IPS-11a (cell line): Measurements from ENCODE around the gene SLC7A8.

Experiments
- H3K4me3 ChIP-seq: one replicate; pipeline ENCODE4 v1.5.1; 2013; ENCODE audit warnings: low read depth, low read length, control low read depth

Gene SLC7A8

DNA sequence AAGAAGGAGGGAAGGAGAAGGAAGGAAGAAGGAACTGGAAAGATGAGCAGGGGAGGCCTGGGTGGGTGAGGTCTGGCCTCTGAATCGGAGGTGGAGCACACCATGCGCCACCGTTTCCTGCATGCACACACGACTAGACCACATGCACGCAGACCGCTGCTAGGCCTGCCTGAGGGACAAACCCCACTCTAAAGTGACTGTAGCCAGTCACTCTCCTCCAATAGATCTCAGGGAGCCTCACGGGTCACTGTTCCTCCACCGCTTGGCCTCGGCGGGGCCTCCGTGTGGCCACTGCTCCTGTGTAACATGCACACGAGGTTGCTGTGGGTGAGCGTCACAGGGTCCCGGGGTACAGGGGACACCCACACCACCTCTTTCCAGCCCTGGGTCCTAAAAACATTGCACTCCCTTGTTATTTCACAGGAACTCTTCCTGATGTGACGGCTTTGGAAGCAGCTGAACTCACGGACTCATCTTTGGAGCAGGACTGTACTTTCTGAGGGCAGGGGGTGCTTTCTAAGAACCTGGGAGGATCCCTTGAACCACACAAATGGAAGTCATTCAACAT is 46.8 kb downstream of the SLC7A8 start:
- H3K4me3 ChIP-seq = no peak overlapping the region

DNA sequence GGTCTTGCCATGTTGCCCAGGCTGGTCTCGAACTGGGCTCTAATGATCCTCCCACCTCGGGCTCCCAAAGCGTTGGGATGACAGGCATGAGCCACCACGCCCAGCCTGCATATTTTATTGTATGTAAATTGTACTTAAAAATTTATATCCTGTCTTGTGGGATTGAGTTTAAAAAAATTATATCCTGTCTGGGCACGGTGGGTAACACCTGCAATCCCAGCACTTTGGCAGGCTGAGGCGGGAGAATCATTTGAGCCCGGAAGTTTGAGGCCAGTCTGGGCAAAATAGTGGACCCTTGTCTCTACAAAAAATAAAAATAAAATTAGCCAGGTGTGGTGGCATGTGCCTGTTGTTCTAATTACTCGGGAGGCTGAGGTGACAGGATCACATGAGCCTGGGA is 50.5 kb downstream of the SLC7A8 start:
- no peak overlapping the region for H3K4me3 ChIP-seq

DNA sequence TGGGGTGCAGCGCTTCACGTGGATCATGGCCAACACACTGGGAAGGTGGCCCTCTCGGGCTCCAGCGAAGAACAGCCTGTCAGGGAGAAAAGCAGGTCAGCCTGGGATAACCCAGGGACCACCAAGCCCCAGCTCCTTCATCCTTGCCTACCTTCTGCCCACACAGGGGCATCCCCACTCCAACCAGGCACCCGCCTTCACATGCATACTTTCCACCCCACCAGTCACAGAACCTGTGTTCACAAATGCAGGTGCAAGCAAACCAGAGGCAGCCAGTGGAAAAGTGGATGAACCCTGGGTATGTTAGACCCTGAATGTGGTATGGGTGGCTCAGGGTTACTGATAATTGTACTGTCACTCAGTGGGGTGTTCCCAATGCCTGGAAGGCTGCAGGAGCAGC is 52.0 kb downstream of the SLC7A8 start:
- H3K4me3 ChIP-seq = no peak overlapping the region

DNA sequence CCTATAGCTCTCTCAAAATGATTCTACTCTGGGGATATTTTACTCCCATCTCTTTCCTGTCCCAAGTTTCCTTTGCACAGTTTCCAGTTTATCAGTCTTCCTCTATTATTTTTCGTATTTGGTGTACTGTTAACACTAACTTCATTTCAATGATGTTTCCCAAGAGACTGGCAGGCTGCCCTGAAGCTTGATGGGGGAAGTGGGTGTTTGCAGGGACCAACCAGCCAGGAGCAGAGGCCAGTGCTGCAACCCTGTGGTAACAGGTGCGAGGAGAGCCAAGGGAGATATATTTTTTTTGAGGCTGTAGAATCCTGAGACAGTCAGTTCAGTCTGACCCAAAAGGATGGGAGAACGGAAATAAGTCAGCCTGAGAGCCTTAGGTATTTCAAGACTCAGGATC is 52.6 kb downstream of the SLC7A8 start:
- H3K4me3 ChIP-seq = no peak overlapping the region

DNA sequence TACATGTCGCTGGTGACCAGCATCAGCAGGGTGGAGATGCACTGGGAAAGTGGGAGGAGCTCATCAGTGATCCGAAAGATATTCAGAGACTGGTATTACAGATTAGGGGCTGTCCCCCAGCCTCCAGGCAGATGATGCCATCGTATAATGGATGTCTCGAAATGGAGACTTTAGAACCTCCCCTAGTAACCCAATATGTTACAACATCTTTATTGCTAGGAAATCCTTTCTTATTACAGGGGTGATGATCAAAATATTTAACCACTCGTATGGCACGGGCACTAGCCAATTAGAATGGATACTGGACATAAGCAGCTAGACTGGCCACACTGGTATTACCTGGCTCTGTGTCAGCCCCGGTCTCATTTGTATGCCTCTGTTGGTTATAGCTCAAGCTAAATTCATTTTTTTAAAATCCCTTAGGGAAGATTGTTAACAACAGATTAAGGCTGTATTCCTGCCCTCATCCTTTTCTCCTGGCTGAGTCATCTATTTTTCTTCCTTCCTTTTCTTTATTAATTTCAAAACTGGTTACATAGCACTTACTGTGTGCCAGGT is 53.6 kb downstream of the SLC7A8 start:
- no peak overlapping the region for H3K4me3 ChIP-seq

DNA sequence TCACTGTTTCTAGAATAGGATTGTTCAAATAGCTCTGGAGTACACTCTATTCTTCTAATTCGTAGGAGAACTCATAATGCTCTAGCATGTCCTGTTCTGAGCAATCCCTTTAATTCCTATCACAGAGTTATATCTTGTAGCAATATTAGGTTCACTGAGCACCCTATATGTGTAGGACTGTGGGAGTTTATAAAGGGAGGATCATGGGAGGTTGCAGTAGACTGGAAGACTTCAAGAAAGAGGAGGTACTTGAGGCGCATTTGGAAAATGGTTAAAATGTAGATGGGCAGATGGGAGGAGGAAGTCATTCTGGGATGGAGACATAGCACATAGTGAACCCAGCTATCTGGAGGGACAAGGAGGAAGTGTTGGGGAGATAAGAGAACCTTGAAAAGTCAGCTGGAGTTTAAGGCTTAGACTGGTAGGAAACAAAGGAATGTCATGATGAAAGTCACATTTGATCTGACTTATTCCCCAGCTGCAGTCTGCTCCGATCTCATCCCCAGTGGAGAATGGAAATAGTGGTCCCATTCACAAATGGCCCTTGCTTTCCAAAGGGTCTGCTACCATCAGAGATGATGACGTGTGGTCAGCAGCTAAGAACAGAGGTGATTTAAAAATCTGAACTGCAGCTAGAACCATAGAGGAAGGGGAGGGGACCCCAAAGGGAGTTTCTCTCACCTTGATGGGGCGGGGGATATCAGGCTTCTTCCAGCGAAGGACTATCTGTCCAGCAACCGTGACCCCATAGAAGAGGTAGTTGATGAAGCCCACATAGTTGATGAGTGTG is 54.3 kb downstream of the SLC7A8 start:
- H3K4me3 ChIP-seq = no peak overlapping the region

DNA sequence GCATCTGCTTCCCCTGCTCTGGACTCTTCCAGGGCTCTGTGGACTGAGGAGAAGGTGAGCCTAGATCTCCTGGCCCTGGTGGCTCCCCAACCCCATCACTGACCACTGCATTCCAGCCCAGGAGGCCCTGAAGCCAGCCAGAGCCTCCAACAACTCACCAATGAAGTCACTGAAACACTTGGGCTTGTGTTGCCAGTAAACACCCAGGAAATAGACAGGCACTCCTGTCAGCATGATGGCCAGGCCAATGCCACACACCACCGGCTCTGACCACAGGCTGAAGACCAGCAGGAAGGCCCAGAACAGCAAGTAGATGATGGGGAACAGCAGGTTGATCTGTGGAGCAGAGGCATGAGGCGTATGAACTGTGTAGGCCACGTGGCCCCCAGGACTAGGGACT is 55.6 kb downstream of the SLC7A8 start:
- no peak overlapping the region for H3K4me3 ChIP-seq

DNA sequence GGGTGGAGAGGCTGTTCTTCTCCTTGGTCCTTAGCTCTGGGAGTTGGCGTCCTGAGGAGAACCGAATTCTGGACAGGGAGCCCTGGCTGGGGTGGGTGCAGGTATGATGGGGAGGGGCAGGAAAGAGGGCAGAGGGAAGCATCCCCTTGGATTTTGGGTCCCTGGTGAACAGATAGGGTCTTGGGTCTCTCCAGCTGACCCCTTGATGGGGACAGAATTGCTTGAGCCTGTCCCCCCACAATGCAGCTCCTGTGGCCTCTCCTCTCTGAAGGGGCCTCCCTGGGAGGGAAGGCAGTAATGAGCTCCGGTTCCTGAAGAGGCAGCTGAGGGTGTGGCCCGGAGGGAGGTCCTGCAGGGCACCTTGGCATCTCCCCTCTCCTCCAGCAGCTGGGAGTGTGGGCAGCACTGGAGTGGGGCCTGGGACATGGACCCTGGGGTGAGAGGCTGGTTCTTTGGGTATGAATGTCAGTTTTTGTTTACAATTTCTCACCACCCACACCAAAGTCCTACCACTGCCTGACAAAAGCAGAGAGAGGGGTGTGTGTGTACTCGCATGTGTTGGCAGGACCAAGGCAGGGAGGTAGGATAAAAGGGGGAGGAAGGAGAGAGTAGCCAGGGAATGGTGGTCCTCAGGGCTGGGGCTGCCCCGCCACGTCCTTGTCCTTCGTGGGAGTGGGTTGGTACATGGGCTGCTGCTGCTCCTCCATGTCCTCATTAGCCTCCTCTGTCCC is 56.7 kb downstream of the SLC7A8 start:
- no peak overlapping the region for H3K4me3 ChIP-seq

DNA sequence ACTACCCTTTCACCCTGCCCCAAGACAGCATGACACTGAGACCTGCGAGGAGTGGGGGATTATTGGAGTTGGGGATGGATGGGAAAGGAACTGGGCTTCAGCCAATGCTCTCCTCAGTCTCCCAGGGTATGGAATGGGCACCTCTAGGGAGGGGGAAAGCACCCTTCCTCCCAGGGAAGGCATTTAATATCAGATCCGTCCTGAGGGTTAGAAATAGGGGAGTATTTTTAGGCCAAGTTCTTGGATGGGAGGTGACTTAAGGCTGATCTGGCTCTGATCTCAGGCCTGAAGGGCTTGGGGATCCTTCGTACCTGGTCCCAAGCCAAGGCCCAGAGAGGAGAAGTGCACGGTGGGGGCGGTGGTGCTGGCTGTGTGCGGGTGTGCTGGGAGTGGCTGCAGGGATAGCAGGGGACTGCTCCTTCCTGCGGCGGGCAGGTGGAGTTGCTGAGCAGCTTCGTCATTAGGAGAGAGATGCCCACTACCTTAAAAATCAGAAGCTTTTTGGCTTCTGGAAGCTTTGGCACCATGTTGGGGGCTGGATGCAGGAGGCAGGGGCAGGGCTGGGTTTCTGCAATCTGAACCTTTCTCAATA is 57.4 kb downstream of the SLC7A8 start:
- no peak overlapping the region for H3K4me3 ChIP-seq

DNA sequence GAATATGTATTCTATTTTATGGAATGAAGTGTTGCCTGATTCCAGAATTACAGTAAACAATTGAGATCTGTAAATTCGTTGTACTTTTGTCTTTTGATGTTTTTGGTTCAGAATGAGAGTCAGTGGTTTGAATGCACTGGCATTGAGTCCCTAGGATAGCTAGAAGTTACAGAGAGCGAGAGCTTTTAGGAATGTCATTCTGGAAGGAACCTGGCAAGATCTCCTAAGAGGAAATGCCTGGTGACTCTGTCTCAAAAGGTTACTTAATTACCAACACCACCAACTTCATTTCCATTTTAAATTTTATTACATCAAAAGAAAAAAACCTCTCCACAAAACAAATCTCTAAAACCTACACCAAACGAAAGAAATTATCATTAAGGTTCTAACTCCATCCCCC is 58.4 kb downstream of the SLC7A8 start:
- no peak overlapping the region for H3K4me3 ChIP-seq

DNA sequence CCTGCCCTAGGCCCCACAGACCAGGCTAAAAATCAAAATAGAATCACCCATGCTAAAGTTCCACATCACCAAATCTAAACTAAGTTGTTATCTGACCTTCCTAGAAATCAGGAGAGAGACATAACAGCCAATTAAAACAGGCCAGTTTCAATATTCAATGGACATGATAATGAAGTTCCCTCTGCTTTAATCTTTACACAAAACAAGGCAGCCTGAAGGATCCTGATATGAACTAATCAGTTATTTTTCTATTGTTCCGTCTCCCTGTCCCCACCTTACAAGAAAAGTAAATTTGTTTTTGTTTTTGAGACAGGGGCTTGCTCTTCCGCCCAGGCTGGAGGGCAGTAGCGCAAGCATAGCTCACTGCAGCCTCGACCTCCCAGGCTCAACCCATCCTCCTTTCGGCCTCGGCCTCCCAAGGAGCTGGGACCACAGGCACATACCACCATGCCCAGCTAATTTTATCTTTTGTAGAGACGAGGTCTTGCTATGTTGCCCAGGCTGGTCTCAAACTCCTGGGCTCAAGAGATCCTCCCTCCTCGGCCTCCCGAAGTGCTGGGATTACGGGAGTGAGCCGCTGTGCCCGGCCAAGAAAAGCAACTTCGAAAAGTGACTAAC is 59.0 kb downstream of the SLC7A8 start:
- H3K4me3 ChIP-seq = no peak overlapping the region

DNA sequence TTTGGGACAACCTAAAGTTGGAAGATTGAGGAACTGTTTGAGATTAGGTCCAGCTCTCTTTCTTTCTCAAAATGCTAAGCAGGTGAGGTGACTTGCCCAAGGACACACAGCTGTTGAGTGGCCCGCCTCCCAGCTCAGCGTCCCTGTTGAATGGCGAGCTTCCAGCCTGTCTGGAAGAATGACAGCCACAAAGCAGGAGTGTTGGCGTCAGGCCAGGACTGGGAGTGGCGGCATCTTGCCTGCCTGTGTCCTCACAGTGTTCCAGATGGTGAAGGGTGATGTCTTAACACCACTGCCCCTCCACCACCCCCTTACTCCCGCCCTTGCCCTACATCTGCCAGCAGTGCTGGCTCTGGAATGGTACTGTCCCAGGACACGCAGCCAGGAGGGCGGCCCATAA is 60.0 kb downstream of the SLC7A8 start:
- no peak overlapping the region for H3K4me3 ChIP-seq

DNA sequence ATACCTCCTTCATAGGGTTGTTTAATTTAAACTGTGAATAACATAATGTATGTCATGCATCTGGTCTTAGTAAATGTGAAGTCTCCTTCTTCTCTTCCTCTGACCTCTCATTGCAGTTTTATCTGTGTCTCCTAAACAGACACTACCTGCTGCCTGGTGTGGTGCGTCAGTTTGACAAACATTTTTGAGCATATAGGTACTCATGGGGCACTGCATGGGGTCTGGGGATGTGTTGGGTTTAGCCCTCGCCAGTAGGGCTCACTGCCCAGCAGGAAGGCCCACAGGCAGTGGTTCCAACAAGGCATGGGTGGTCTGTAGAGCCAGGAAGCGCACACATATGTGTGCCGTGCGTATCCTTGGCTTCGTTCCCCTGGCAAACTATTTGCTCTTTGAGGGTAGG is 61.4 kb downstream of the SLC7A8 start:
- no peak overlapping the region for H3K4me3 ChIP-seq

DNA sequence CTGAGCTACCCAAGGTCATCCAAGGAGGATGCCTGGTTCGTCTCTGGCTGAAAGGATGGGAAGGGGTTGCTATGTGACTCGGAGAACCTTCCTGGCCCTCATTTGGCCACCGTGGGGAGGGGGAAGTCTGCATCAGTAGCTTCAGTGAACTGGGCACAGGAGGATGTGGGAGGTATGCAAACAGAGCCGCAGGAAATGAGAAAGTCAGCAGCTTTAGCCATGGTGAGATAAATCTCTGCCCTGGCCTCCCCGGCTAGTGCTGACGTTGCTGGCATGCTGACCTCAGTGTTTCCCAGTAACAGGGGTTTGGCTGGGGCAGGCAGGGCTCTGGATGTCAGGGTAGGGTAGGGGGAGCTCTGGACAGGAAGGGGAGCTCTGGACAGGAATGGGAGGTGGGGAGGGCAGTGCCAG is 62.1 kb downstream of the SLC7A8 start:
- no peak overlapping the region for H3K4me3 ChIP-seq

DNA sequence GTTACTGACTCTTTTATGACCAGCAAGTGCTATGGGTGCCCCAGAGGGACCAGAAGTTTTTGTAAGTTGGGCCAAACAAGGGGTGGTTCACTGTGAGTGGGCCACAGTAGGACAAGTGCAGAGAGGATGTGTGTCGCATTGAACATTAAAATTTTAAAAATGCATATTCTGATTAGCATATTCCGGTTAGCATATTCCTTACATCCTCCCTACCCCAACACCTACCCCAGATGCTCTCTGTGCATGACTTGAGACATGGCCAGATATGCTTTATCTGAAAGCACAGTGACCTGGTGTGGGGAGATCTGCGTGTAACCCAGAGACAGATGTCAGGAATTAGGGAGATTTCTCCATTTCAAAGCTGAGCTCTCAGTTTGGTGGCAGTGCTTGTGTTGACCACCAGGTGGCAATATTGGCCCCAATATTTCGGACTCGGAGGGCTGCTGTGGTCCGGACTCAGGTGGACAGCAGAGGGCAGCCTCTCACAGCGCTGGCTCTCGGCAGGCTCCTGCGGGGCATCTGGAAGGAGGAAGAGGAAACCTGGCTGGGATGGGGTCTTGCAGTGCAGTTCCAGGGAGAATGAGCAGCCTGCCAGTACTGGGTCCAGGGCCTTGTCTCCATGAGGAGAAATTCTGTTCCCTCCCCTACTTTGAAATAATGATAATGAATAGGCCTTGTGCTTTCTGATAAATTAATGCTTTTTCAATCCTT is 62.8 kb downstream of the SLC7A8 start:
- H3K4me3 ChIP-seq = no peak overlapping the region

DNA sequence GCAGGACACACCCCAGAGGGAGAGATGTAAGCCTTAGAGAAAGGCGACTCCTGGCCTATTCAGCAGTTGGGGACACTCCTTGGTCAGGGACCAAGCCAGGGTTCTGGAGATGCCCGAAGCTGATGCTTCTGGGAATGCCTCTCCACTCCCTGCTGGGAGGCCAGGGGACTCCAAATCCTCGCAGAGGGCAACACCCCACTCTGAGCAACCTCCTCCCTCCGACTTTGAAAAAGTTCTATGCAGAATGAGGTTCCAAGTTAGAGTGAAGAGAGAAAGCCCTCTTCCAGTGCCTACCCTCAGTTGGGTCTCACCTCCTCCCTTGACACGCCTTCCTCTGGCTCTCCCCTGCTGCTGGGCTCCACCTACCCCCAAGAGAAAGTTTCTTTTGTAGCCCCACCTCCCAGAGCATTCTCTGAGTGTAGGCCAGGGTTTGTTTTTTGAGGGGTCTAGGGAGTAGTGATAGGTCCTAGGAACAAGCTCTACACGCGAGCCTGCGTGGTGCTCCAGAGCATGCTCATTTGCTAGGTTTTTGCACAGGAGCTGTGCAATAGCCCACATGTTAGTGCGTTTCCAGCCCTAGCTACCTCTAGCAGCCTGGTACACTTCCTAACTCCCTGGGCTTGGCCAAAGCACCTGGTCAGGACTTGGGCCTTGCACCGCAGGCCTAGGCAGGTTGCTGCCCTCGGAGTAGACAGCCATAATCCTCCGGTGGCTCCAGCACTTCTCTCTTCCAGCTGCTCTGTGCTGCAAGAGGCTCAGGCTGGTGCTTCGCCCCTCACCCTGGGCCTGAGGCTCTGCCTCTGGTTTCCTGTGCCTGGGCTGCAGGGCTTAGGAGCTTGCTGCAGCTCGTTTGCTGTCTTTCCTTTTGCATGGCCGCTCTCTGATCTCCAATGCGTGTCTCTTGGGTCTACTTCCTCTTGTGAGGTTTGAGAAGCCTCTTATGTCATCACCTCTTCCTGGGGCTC is 63.8 kb downstream of the SLC7A8 start:
- H3K4me3 ChIP-seq = no peak overlapping the region

DNA sequence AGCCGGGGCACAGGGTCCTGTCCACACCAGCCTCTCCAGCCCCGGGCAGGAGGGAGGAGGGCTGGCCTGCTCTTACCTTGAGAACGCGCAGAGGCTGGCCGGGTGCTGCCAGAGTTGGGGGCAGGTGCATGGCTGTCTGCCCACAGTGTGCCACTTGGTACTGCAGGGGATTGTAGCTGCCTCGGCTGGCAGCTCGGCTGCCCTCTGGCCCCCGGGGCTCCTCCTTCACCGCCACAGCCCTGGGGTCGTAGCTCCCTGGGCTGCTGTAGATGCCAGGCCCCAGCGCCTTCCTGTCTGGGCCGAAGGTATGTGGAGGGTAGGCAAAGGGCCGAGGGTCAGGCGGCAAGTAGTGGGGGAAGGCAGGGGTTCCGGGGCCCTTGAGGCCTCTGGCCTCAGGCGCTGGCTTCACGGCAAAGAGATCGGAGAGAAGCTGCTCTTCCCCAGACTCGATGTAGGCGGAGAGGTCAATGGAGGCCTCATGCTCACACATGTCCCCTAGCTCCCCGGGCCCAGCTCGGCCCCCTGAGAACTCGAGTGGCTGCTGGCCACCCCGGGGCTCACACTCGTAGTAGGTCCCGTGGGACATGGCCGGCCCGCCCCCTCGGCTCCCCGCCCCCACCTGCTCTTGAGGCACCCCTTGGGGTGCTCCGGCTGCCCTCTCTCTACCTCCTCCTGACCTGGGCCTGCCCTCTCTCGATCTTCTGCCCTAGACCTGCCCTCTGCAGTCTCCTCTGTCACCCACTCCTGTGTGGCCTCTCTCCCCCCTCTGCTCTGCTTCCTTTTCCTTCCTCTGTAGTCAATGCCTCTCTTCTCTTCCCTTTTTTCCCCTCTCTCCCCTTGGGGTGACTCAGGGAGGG is 64.7 kb downstream of the SLC7A8 start, which contains the start of gene CEBPE:
TSS of gene CEBPE (minus strand) at position 750 of the 857 bp plus-strand sequence. CDS start at position 586, 164 bp downstream.
- H3K4me3 ChIP-seq = no peak within 1 kb of the TSS

DNA sequence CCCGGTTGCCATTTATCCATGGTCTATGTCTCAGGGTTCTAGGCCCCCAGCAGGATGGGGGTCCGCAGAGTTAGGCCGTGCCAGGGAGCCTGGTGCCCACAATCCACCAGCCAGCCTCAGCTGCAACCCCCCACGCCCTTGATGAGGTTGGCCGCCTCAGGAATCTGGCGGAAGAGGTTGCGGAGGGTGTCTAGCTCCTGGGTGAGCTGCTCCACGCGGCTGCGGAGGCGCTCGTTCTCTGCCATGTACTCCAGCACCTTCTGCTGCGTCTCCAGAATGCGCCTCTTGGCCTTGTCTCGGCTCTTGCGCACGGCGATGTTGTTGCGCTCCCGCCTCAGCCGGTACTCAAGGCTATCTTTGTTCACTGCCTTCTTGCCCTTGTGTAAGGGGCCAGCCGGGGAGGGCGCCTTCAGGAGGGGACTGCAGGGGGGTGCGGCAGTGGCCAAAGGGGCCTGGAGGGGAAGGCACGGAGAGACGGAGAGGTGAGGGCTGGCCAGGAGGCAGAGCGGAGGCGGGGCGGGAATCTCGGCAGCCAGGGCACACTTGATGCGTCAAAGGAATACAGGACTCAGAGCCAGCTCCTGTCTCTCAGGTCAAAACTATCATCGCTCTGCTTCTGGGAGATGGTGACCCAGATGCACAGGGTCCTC is 66.0 kb downstream of the SLC7A8 start:
- no peak overlapping the region for H3K4me3 ChIP-seq
